ENCODE results near the gene LDB2. TPM values are rescaled to one million over a fixed set of nuclear protein-coding genes. Genes with fewer than 3 reads are reported as not detected.

Gene LDB2
- total RNA-seq, 1 experiment from 2014 or later: not detected

GRCh38 chr4:16728111-16728510 is 170.3 kb downstream of the LDB2 start:
- Histone ChIP-seq H3K9me3 (ENCODE audit: insufficient read depth, low read depth) (no peaks in the 10 kb centered on the region), H3K27ac (no peak overlapping the region), H3K4me2 (no peak overlapping the region), H3K79me2 (ENCODE audit: low read depth) (no peaks in the 10 kb centered on the region), H3K4me1 (replicated peaks; ENCODE audit: insufficient read depth) (no peaks in the 10 kb centered on the region), H3K9me2 (ENCODE audit: insufficient read depth) (no peaks in the 10 kb centered on the region), H3K4me3 (no peak overlapping the region), H2AFZ (no peak overlapping the region), H3F3A (ENCODE audit: insufficient read depth, low read depth) (no peaks in the 10 kb centered on the region), H4K20me1 (ENCODE audit: insufficient read depth) (no peaks in the 10 kb centered on the region), H3K36me3 (ENCODE audit: low read depth) (no peaks in the 10 kb centered on the region), H3K27me3 (ENCODE audit: insufficient read depth, low read depth) (0 out of 2 replicates have a peak, but pooled peaks cover 8% of the 10 kb centered on the region)
- no peak for TF ChIP-seq EZH2 (IDR thresholded peaks at IDR 0.05; ENCODE audit: low read depth)
- no peak for TF ChIP-seq CTCF (conservative IDR thresholded peaks at IDR 0.05)
- intact Hi-C loops (cut with micrococcal nuclease; ENCODE audit: unreplicated experiment): no loop called here
- no TSS peak for BruUV-seq (replicated peaks)
- no peak for DNase-seq
- CTCF ChIA-PET: no interaction called here
- POLR2A ChIA-PET (ENCODE audit: unreplicated experiment): no interaction called here

- no peaks in the 10 kb centered on the region for H3K4me1 ChIP-seq (replicated peaks; ENCODE audit: insufficient read depth)
- no peak overlapping the region for H3K4me2 ChIP-seq
- H3K9me2 ChIP-seq (ENCODE audit: insufficient read depth): no peaks in the 10 kb centered on the region
- H3K27me3 ChIP-seq (ENCODE audit: insufficient read depth, low read depth): 0 out of 2 replicates have a peak, but pooled peaks cover 8% of the 10 kb centered on the region
- no peaks in the 10 kb centered on the region for H3K9me3 ChIP-seq (ENCODE audit: insufficient read depth, low read depth)
- ChIA-PET POLR2A (ENCODE audit: unreplicated experiment) (no interaction called here), CTCF (no interaction called here)
- DNase-seq: no peak
- H3K36me3 ChIP-seq (ENCODE audit: low read depth): no peaks in the 10 kb centered on the region
- H3K79me2 ChIP-seq (ENCODE audit: low read depth): no peaks in the 10 kb centered on the region
- H4K20me1 ChIP-seq (ENCODE audit: insufficient read depth): no peaks in the 10 kb centered on the region
- H3K27ac ChIP-seq: no peak overlapping the region
- BruUV-seq (replicated peaks): no TSS peak
- H3K4me3 ChIP-seq: no peak overlapping the region
- H2AFZ ChIP-seq: no peak overlapping the region
- TF ChIP-seq CTCF (conservative IDR thresholded peaks at IDR 0.05) (no peak), EZH2 (IDR thresholded peaks at IDR 0.05; ENCODE audit: low read depth) (no peak)
- intact Hi-C loops (cut with micrococcal nuclease; ENCODE audit: unreplicated experiment): no loop called here
- no peaks in the 10 kb centered on the region for H3F3A ChIP-seq (ENCODE audit: insufficient read depth, low read depth)
These were observed 171.2 kb downstream of the LDB2 start for GRCh38 chr4:16727218-16727617.

GRCh38 chr4:16726368-16727050 is 171.9 kb downstream of the LDB2 start:
- no peaks in the 10 kb centered on the region for H3K9me3 ChIP-seq (ENCODE audit: insufficient read depth, low read depth)
- no peaks in the 10 kb centered on the region for H3K4me1 ChIP-seq (replicated peaks; ENCODE audit: insufficient read depth)
- H3K27ac ChIP-seq: no peak overlapping the region
- no peaks in the 10 kb centered on the region for H3K79me2 ChIP-seq (ENCODE audit: low read depth)
- BruUV-seq (replicated peaks): no TSS peak
- TF ChIP-seq EZH2 (IDR thresholded peaks at IDR 0.05; ENCODE audit: low read depth): no peak
- no peak for TF ChIP-seq CTCF (conservative IDR thresholded peaks at IDR 0.05)
- no peaks in the 10 kb centered on the region for H3K36me3 ChIP-seq (ENCODE audit: low read depth)
- no peaks in the 10 kb centered on the region for H3K9me2 ChIP-seq (ENCODE audit: insufficient read depth)
- DNase-seq: no peak
- intact Hi-C loops (cut with micrococcal nuclease; ENCODE audit: unreplicated experiment): no loop called here
- CTCF ChIA-PET: no interaction called here
- no peak overlapping the region for H3K4me2 ChIP-seq
- H4K20me1 ChIP-seq (ENCODE audit: insufficient read depth): no peaks in the 10 kb centered on the region
- H3K27me3 ChIP-seq (ENCODE audit: insufficient read depth, low read depth): 0 out of 2 replicates have a peak, but pooled peaks cover 8% of the 10 kb centered on the region
- no peaks in the 10 kb centered on the region for H3F3A ChIP-seq (ENCODE audit: insufficient read depth, low read depth)
- H2AFZ ChIP-seq: no peak overlapping the region
- POLR2A ChIA-PET (ENCODE audit: unreplicated experiment): no interaction called here
- no peak overlapping the region for H3K4me3 ChIP-seq
